NCI-H2107 treated with DMSO at 0.1 percent for 48 hours (cell line): ENCODE measurements around the gene SENP6.
"Not testable (repeated sequence)": the region's sequence is repeated elsewhere in the genome, so short reads cannot be mapped to it uniquely, and the experiment has no call there.

Experiments used
- DNase-seq: peaks from one replicate; lab custom pipeline; 2025; ENCODE audit not compliant: unreplicated experiment; lab: John Stamatoyannopoulos, UW

The SENP6 gene

GRCh38 chr6:75601304-75602245 is at the start of gene SENP6:
Gene SENP6 (plus strand): TSS chr6:75601880. CDS start chr6:75602525, 645 bp downstream.
- DNase-seq: peak; percentile 38

GRCh38 chr6:75556240-75556639 is 45.4 kb upstream of the SENP6 start:
- no peak for DNase-seq

DNA sequence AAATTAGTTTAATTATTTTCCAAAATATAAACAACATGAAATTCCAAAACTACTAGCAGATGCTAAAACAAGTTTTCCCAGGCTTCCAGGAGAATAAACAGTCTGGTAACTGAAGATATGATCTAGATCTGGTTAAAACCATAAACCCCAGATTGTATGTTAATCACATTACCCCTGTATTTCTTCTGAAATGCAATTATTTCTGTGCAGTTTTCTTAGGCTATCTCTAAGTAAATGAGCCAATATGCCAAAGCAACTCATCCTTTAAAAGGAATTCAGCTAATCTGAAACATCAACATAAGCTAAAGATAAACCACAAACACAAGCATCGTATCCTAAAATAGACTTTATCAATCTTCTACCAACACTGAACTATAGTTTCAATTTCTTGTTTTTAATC is 44.6 kb upstream of the SENP6 start:
- DNase-seq: no peak

DNA sequence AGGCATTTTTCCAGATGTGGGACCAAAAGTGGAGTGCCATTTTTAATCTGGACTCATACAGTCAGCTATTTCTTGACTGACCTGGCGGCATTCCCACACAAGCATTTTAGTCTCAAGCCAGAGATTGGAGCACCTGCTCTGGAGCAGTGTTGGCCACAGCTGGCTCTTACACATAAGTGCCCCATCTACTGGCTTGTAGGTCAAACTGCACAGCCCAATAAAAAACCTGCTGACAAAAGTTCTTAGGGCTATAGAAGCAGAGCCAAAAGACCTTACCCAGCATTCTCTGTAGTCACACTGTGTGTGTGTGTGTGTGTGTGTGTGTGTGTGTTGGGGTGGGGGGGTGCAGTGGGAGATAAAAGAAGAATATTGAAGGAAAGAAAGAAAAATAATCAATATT is 38.6 kb upstream of the SENP6 start:
- no peak for DNase-seq

GRCh38 chr6:75566137-75566767 is 35.4 kb upstream of the SENP6 start:
- DNase-seq: no peak

DNA sequence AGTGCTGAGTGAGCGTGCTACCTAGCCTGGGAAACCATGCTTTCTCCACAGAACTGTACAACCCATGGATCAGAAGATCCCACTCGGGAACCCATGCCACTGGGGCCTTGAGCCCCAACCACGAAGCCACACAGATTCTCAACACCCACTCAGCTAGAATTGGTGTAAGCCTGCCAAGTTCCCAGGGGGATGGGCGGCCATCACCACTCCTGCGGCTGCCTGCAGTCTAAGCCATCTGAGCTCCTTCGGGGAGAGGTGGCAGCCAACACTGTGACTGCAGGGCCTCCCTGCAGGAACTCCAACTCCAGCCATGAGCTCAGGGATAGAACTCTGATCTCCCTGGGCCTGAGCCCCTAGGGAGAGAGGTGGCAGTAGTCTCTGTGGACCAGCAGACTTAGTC is 33.6 kb upstream of the SENP6 start:
- DNase-seq: no peak

- DNase-seq: no peak
Measured at GRCh38 chr6:75568965-75569364, 32.7 kb upstream of the SENP6 start.

GRCh38 chr6:75570671-75571070 is 31.0 kb upstream of the SENP6 start:
- not testable (repeated sequence) for DNase-seq

DNA sequence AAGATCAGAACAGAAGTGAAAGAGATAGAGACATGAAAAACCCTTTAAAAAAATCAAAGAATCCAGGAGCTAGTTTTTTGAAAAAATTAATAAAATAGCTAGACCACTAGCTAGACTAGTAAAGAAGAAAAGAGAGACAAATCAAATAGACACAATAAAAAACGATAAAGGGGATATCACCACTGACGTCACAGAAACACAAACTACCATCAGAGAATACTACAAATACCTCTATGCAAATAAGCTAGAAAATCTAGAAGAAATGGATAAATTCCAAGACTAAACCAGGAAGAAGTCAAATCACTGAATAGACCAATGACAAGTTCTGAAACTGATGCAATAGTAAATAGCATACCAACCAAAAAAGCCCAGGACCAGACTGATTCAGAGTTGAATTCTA is 29.6 kb upstream of the SENP6 start:
- no peak for DNase-seq

GRCh38 chr6:75579951-75580350 is 21.7 kb upstream of the SENP6 start:
- DNase-seq: no peak

DNA sequence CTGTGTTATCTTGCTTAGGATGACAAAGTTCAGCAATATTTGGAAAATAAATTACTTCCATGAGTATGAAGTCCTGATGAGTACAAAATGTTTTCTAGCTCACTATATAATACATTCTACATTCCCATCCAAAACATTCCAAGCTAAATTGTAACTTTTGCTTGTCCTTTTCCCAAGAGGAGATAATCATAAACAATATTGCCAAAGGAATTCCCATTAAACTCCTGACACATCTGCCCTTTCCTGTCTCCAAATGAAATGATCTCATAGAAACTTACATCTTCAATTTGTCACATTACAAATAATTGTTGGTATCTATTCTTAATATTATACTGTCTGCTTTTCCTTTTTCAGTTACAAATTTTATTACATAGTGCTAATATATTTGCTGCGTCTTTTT is 20.4 kb upstream of the SENP6 start:
- DNase-seq: no peak

DNA sequence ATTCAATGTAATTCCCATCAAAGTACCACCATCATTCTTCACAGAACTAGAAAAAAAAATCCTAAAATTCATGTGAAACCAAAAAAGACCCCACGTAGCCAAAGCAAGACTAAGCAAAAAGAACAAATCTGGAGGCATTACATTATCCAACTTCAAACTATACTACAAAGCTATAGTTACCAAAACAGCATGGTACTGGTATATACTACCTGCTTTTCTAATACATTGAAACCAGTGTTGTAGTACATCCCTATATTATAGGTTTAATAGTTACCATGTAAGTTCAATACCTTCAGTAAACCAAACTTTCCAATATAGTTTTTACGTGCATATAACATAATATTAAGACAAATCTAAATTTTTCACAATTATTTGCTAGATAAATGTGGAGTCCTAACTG is 17.1 kb upstream of the SENP6 start:
- DNase-seq: not testable (repeated sequence)

- no peak for DNase-seq
Measured at GRCh38 chr6:75588948-75589347, 12.7 kb upstream of the SENP6 start.

- no peak for DNase-seq
Measured at GRCh38 chr6:75590370-75590769, 11.3 kb upstream of the SENP6 start.

GRCh38 chr6:75596380-75596779 is 5.3 kb upstream of the SENP6 start:
- not testable (repeated sequence) for DNase-seq

- DNase-seq: peak; percentile 18
Measured at GRCh38 chr6:75600768-75601167, 912 bp upstream of the SENP6 start.

DNA sequence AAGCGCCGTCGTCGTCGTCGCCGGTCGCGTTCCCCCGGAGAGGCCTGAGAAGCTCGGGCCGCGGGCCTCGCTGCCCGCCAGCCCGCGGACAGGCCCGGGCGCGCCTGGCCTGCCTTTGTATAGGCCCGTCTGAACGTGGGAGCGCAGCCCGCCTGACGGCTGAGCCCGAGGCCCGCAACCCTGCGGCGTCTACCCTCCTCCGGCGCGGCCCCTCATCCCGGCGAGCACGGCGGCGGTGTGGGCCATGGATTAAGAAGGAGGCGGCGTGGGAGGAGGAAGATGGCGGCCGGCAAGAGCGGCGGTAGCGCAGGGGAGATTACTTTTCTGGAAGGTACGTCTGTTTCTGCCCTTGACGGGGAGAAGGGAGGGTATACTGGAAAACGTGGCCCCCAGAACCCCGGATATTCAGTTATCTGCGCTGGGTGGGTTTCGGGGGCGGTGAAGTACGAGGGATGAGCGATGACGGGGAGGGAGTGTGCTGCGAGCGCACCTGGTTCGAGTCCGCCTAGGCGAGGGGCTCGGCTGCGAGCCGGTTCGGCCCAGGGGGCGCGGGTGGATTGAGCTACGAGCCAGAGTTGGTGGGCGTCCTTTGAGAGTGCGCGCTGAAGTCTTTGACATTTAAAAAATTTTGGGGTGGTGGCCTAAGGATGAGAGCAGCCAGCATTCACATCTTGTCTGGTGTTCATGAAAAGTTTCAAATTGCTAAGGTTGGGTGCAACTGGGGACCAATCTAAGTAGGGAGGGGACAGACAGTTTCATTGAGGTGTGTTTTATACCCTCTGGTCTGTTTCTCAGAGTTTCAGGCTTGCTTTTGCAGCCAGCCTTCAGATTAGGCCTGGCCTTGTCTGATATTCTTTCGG is 796 bp downstream of the SENP6 start:
- peak; percentile 20 for DNase-seq

- DNase-seq: no peak
Measured at GRCh38 chr6:75603106-75603420, 1.4 kb downstream of the SENP6 start.

GRCh38 chr6:75604294-75604693 is 2.6 kb downstream of the SENP6 start:
- no peak for DNase-seq

DNA sequence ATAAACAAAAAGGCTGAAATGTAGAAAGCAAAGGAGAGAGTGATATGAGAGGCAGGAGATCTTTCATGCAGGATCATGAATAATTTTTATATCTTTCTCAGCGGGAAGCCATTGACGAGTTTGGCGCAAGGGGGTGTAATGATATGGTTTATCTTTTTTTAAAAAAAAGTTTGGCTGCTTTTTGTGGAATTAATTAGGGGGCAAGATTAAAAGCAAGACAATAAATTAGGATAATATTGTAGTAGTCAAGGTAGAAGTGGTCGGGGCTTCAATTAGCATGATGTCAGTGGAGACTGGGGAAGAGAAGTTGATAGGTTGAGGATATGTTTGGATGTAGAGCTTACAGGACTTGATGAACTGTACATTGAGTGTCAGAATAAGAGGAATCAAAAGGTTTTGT is 4.0 kb downstream of the SENP6 start:
- DNase-seq: no peak

DNA sequence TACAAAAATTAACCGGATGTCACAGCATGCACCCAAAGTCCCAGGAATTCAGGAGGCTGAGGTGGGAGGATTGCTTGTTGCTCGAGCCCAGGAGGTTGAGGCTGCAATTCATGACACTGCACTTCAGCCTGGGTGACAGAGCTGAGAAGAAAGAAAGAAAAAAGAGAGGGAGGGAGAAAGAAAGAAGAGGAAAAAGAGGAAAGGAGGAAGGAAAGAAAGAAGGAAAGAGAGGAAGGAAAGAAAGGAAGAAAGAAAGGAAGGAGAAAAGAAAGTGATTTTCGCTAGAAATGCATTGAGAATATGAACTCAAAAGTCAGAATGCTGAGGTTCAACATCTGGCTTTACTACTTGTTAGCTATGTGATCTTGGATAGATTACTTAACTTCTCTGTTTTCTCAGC is 6.6 kb downstream of the SENP6 start:
- no peak for DNase-seq
